Endometrial microvascular endothelial cells (primary cell): Measurements from ENCODE around the gene MYRIP. TPM values are rescaled to one million over a fixed set of nuclear protein-coding genes. Genes with fewer than 3 reads are reported as not detected.
"Not testable (repeated sequence)": the region's sequence is repeated elsewhere in the genome, so short reads cannot be mapped to it uniquely, and the experiment has no call there.

Experiments
- in situ Hi-C: cut with HindIII; loops from 2 replicates; pipeline ENCODE4 v1.10.0; 2017; ENCODE audit warnings: low sequenced_read_pairs, low pct_unique_long_range_greater_than_20kb; ENCODE audit errors: inconsistent ontology term
- total RNA-seq: library from RNA; depleted of rRNA; stranded (reverse); fragments of >200 nt; gene quantifications from one replicate; pipeline ENCODE4 v1.2.3, GENCODE V29; 2015; ENCODE audit errors: inconsistent ontology term

MYRIP gene
- total RNA-seq, 1 donor from 2014 or later = 1.1 TPM

DNA sequence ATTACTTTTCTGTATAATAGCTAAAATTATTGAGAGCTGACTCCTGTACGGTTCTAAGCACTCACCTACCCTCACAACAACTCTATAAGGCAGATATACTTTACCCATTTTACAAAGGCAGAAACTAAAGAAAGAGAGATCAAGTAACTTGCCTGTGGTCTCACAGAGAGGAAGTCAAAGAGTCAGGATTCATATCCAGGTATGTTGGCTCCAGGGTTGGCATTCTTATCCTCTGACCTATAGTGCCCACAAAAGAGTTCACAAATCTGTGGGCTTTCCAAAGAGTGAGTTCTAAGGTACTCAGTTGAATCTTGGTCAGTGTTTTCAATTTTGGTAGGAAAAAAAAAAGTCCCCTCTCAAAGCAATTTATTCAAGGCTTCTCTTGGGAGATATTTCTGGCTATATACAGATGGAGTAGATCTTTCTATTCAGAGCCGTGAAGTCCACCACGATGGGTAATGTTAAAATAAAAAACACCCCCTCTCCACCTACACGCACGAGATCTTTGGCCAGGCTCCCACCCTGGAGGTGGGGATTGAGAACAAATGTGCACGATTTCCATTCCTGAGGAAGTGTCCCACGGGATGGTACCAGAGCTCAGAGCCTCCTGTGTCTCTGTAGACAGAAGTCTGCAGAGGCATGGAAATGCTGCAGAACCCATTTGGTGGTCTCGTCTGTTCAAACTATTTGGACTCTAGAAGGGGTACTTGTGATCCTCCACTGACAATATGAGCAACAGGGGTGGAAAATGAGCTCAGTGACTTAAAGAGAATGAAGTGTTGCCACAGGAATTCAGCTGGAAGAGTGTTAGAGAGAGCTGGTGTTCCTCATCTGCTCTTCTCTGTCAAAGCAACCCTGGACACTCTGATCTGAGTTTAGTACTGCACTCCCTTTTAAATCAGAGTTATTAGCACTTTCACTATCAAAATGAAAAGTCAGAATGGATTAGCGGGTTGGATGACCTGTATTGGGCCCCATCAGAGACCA, 288.0 kb downstream of the MYRIP start:
- in situ Hi-C loops = no loop called here

DNA sequence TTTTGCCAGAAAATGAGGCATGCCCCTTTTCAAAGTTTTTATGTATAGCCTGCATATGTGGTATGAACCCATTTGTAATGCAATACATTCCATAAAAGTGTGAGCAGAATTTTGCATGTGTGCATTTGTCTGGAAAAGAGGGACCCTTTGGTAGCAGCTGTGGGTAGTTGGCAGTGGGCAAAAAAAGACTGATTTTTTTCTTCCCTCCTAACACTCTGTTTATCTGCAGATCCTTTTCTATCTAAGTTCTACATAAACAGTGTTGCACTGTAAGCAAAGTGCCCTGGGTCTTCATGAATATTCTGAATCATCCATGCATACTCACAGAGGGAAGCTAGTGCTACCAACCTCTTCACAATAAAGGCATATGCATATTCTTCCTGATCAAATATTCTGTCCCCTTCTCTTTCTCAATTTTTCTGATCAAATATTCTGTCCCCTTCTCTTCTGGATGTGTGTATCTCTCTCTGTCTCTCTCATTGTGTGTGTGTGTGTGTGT, 288.9 kb downstream of the MYRIP start:
- in situ Hi-C loops = no loop called here

DNA sequence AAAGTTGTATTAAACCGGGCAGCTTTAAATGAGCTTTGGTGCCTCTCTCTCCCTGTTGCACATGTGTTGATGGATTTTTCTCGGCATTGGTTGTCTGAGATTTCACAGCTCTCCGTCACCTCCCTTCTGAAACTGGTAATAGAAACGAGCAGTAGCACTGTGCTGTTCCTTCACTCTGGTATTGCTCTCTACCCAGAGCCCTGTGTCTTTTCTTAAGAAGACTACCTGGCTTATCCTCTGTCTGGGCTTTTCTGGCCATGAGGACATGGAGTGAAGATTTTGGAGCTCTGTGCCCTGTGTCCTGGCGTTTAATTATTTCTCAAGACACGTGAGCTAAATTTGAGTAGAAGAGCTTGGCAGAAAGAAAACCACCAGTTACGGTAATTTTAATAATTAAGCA, 290.5 kb downstream of the MYRIP start:
- in situ Hi-C loops = no loop called here

- in situ Hi-C loops = no loop called here
Measured at GRCh38 chr3:40102182-40102581, 292.8 kb downstream of the MYRIP start.

- in situ Hi-C loops = no loop called here
Measured at GRCh38 chr3:40103829-40104228, 294.4 kb downstream of the MYRIP start.

GRCh38 chr3:40104441-40104840, 295.0 kb downstream of the MYRIP start:
- in situ Hi-C loops = no loop called here

DNA sequence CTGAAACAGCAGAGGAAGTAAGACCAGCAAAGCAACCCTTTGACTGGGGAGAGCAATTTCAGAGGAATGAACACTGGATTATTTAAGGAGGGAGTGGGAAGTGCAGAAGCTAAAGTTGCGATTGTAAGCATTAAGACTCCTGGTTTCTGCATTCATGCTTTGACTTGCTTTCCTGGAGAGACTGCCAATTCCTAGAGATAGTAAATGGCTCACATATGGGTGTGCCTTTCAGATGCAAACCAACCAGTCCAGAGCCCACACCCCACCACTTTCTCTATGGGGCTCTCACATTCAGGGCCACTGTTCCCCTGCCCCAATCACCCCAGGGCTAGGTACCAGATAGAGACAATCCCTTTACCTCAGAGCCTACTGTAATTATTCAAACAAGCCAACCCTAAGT, 299.2 kb downstream of the MYRIP start:
- in situ Hi-C loops = no loop called here

DNA sequence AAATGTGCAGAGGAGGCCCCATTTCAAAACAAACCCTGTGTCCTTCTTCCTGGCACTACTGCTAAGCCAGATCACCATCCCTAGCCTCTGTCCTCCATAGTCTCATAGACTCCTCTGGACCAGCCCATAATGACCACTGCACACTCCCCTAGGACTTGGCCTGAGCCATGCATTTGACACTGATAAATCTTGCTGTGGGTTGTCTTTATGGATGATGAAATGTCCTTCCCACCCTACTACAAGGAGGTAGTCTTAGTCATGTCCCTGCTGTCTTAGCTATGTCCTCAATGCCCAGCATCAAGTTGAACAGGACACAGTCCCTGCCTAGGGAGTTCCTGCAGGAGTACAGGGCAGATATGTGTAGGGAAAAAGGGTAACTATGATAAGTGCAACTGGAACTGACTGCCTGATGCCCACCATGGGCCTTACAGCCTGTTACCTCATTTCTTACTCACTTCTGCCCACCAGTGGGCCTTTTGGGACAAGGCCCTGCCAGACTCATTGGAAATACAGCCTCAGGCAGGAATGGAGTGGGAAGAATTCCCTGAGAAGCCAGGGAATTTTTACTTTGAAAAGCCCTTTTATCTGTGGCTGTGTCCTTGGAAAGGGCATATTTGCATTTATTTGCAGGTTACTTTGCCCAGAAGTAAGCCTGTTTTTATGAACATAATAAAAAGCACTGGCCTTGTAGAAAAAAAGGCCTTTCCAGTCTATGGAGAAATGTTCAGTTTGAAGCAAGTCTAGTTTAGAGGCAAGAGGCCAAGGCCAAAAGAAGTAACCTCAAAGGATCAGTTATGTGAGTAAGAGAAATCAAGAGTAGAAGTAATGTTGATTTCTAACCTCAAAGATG, 300.5 kb downstream of the MYRIP start:
- in situ Hi-C loops = no loop called here

DNA sequence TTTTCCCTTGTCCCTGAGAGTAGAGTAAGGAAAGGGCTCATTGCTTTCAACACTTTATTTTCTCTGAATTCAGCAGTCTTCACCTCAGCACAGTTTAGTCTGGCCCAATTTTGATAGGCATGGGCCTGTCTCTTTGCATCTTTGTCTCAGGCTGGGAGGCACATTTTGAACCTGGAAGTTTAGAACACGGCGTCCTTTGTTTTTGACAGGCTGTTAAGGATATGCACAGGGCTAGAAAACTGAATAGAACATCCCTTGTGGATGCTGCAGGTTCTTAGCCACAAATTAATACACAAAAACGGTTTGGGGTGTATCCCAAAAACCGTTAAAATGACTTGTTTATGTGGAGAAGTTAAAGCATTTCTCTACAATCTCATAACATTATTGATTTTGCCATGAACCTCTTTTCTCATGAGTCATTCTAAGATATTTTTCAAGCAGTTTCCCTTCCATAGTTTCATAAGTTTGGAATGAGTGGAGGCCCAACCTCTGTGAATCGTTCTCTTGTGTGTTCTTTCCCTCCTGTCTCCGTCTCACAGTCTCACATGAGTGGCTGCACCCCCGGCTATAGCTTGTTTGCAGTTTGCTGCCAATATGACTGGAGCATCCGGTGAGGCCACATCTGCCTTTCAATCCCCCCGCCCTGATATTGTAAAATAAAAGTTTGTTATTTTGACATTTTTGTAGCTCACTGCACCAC, 307.2 kb downstream of the MYRIP start:
- in situ Hi-C loops = no loop called here

DNA sequence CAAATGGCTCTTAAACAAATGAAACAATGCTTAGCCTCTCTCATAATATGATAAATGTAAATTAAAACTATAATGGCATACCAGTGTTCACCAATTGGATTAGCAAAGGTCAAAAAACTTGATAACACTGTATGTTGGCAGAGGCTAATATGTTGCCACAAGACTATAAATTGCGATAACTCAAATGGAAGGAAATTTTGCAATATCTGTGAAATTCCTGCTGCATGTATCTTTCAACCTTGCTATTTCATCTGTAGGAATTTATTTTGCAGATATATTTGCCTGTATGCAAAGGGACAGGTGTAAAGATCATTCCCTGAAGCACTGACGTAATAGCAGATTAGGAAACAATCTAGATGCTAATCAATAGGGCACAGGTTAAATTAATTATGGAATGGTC, 308.7 kb downstream of the MYRIP start:
- in situ Hi-C loops = no loop called here

DNA sequence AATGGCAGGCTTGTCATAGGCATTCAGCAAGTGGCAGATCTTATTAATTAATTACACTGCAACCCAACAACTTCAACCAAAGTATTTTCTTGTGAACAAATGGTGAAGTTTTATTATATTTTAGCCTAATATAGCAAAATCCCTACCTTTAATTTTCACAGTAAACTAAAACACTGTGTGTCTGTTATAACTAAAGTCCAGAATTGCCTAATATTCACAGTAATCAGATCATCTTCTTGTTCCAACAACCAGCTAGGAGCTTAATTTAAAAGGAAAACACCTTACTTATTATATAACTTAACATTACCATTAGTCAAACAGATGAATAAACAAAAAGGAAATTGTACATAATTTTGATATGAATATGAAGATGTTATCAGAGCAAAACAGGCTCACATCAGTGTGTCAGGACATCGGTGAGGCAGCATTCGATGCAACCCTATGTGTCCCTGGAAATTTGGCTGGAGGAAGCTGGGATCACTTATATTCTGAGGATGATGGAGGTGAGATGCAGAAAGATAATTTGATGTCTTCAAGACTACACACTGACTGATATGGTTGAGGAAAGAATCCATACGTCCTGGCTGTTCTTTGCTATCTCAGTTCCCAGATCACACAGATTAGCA, 310.8 kb downstream of the MYRIP start:
- in situ Hi-C loops = no loop called here

DNA sequence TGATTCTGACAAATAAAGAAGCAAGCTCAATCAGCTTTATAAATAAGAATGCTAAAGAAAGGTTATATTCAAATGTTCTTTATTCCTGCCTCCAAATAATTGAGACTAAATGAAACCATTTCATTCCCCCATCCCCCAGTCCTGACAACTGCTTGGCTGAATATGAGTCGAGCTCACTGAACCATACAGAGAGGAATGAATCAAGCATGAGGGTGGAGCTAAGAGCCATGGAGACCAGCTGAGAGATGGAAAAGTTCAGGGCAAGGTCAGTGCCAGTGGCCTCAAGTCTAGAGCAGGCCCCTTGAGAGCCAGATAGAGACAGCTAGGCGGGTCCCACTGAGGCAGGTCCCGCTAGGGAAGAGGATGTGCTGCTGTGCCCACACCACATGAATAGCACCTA, 311.4 kb downstream of the MYRIP start:
- in situ Hi-C loops = no loop called here

- in situ Hi-C loops = no loop called here
Measured at GRCh38 chr3:40124918-40125317, 315.5 kb downstream of the MYRIP start.

DNA sequence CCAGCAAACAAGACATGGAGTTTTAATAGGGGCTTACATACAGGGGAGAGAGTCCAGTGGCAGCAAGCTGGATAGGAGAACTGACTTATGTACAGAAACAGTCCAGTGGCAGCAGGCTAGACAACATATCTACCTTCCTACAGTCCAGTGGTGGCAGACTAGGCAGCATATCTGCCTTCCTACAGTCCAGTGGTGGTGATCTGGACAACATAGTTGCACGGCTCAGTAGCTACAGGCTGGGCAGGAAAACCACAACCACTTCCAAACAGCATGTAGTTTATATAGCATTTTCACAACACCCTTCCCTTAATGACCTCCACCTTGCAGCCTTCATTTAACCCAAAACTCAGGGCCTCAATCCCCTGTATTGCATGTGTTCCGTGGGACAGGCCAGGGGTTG, 318.8 kb downstream of the MYRIP start:
- in situ Hi-C loops = no loop called here

DNA sequence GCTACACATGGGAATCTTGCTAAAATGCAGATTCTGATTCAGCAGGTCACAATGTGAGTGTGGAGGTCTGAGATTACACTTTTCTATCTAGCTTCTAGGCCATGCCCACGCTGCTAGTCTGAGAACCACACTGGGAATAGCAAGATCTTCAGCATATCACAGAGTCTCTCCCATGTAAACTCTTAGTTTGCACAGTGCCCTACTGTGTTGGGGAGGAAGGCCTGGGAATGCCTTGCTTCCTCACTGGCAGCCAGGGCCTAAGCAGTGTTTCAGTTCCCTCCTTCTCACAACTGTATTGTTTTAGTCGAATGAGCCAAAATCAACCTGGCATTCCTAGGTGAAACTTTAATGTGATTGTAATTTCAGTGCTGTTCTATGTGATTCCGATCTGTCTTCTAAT, 320.1 kb downstream of the MYRIP start:
- in situ Hi-C loops = no loop called here

DNA sequence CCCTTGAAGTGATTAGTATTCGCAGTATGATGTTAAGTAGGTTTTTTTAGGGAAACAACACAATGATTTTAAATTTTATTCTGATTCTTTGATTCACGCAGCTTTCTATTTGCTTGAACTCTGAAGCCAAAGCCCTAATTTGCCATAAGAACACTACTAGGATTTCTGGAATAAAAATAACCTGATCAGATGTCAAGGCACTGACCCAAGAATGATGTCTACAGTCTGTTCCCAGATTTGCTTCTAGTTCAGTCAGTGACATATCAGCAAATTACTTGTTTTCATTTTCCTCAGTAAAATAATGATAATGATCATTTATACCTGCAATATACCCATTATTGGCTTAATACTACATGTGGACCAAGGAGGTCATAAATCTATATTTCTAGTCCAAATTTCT, 320.6 kb downstream of the MYRIP start:
- in situ Hi-C loops = no loop called here

DNA sequence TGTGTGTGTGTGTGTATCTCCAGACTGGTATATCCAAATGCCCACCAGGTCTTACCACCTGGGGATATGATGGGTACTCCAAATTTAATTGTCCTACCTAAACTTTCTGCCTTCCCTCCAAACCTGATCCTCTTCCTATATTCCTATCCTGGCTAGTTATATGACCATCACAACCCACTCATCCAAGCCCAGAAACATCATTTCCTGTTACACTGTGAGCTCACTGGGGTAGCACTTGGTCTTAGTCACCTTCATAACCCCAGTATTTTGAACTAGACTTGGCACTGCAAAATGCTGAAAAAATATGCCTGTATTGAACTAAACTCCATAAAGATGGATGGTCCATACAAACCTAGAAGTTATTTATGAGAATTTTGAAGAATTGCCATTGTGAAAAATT, 321.3 kb downstream of the MYRIP start:
- in situ Hi-C loops = no loop called here

DNA sequence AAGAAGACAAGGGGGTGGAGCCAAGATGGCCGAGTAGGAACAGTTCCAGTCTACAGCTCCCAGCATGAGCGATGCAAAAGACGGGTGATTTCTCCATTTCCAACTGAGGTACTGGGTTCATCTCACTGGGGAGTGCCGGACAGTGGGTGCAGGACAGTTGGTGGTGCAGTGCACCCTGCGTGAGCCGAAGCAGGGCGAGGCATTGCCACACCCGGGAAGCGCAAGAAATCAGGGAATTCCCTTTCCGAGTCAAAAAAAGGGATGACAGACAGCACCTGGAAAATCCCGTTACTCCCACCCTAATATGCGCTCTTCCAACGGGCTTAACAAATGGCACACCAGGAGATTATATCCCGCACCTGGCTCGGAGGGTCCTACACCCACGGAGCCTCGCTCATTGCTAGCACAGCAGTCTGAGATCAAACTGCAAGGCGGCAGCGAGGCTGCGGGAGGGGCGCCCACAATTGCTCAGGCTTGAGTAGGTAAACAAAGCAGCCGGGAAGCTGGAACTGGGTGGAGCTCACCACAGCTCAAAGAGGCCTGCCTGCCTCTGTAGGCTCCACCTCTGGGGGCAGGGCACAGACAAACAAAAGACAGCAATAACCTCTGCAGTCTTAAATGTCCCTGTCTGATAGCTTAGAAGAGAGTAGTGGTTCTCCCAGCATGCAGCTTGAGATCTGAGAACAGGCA, 324.6 kb downstream of the MYRIP start:
- in situ Hi-C loops = not testable (repeated sequence)
